HG02763 (cell line): ENCODE measurements around the gene TNS4.

Experiments
- ATAC-seq: cut with Tn5 transposase; IDR thresholded peaks from one replicate; pipeline ENCODE4 v1.9.1; 2021; ENCODE audit warnings: mild to moderate bottlenecking, moderate library complexity; ENCODE audit not compliant: unreplicated experiment

TNS4 gene

DNA sequence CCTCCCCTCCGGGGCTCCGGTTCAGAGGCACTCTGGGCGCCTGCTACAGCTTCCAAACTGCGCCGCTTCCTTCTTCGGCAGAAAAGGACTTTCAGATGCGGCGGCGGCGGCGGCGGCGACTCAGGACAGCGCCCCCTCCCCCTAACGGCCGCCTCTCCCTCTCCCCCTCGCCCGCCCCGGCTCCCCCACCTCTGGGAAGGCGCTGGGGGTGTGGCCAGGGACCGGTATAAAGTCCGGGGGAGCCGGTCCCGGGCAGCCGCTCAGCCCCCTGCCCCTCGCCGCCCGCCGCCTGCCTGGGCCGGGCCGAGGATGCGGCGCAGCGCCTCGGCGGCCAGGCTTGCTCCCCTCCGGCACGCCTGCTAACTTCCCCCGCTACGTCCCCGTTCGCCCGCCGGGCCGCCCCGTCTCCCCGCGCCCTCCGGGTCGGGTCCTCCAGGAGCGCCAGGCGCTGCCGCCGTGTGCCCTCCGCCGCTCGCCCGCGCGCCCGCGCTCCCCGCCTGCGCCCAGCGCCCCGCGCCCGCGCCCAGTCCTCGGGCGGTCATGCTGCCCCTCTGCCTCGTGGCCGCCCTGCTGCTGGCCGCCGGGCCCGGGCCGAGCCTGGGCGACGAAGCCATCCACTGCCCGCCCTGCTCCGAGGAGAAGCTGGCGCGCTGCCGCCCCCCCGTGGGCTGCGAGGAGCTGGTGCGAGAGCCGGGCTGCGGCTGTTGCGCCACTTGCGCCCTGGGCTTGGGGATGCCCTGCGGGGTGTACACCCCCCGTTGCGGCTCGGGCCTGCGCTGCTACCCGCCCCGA, 58.0 kb downstream of the TNS4 start, which contains the start of gene IGFBP4:
IGFBP4 (plus strand) TSS at position 255 of the 792 bp plus-strand sequence; CDS start at position 541, 286 bp downstream.
- no peak for ATAC-seq

DNA sequence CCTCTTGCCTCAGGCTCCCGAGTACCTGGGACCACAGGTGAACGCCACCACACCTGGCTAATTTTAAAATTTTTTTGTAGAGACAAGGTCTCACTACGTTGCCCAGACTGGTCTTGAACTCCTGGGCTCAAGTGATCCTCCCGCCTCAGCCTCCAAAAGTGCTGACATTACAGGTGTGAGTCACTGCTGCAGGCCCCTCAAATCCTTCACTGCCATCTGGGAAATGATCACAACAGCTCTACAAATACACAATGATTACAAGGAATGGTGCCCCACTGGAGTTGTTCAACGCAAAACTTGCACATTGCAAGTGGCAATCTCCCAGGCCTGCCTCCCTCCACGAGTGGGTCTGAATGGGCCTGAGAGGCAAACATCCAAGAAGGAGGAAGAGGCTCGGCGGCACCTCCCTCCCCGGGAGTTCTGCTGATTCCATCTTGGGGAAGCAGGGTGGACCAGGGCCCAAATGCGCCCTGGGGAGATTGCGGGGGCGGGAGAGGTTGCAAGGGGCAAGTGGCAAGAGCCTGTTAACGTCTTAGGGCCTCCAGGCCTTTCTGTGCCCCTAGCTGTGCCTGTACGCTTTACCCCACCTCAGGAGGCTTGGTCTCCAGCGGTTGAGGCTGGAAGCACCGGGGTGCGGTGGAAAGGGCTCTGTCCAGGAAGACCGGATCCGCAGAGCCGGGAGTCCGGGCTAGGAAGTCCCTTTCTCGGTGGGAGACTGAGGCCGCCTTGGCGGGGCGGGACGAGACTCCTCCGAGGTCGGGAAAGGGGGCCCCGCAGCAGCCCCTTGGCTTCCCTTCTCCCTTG, 58.8 kb downstream of the TNS4 start:
- no peak for ATAC-seq

DNA sequence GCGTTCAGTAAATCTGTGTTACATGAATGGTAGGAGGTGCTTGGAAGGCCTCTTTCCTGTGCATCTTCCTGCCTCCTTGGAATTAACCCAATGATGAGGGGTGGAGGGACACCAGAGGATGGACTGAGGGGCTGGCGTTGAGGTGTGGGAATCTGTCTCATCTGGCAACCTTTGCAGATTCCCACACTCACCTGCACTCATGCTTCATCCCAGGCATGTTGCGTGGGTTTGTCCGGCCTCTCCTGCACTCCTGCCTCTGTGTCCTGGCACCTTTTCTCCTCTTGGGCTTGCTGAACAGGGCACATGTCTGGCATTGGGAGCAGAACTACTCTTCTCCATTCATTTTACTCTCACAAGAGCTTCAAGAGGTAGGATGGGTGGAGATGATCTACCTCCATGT, 61.3 kb downstream of the TNS4 start:
- ATAC-seq, result no peak

DNA sequence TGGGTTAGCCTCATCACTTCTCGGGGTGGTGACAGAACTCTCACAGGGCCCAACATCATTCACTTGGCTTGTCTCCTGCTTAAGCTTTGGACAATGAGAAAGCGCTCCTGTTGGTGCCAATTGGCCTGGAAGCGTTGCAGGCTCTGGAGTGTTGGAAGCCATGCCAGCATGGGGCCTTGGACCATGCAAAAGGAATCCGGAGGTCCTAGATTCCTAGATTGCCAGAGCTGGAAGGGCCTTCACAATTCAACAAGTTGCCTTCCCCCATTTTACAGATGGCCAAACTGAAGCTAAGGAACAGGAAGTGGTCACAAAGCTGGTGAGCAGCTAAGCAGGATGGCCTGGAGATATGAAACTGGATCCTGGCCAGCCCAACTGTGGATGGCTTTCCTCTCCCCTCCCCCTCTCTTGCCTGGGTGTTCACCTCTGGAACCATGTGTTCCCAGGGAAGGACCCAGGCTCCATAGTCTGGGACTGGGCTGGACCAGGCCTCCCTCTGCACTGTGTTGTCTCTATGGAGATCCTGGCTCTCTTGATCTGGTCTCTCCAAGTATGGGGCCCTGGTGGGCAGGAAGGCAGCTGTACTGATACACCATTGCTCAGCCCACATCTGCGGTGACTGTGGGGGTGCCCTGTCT, 64.2 kb downstream of the TNS4 start:
- ATAC-seq, result no peak

DNA sequence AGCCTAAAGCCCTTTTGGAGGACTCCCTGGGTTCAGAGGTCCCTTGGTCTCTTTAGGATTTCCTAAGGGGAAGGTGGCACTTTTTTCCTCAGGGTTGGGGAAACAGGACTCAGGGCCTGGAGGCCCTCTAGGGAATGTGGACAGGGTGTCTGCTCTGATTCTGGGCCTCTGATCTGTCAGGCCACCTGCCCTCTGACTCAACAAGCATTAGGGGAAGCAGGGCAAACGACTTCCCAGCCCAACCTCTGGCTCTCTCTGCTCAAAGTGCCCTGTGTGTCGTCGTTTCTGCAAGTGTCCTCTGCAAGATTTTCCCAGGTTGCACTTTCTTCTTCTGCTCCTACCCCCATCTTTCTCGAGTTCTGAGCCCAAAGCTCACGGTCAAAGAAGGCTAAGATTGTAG, 64.8 kb downstream of the TNS4 start:
- no peak for ATAC-seq

DNA sequence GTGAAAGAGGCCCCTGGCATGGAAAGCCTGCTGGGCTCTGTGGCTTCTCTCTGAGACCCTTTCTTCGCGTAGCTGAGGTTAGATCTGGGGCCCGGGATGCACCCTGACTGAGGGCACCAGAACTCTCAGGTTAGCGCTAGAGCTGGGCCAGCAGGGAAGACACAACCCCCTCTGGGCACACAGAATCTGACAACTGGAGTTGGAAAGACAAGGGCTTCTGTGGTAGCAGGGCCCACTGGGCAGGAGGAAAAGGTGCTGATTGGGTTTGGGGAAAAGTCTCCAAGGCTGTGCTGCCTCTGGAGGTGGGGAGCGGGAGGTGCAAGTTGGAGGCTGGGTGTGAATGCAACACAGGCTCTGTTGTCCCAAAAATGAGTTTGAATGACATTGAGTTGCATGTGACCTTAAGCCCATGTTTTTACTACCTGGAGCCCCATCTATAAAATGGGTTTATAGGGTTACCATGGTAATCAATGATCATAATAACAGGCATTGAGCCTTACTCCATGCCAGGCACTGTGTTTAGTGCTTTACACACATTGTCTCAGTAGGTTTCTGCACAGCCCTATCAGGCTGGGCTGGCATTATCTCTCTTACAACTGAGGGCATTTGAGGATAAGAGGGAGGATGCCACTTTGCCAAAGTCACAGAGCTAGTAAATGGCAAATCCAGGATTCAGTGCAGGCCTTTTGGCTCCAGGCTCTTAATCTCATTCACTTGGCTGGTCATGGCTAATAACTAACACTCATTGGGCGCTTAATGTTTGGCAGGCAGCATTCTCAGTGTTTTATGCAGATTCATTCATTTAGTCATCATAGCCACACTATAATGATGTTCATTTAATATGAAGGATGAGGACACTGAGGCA, 67.6 kb downstream of the TNS4 start:
- no peak for ATAC-seq

DNA sequence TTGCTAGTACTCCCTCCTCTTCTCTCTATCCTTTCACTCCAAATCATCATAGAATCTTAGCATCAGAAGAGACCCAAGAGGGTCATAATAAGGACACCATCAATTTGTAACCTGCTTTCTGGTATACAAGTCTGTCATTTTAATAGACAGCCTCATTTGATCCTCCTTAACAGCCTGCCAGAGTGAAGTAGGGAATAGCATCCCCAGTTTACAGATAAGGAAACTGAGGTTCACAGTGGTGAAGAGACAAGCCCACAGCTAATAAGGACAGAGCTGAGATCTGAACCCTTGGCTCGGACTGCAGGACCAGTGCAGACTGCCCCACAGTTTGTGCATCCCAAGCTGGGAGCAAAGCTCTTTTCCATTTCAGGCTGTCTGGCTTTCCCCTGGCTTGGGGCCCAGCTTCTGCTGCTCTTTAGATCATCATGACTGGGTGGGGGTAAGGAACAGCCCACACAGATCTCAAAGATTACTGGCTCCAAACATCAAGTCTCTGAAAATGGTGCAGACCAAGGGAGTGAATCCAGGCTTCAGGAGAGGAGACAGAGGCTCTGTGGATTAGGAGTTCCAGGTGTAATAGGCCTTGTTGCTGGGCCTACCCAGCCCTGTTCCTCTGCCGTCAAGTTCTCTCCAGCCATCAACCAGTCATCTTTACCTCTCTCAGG, 68.4 kb downstream of the TNS4 start:
- no peak for ATAC-seq

DNA sequence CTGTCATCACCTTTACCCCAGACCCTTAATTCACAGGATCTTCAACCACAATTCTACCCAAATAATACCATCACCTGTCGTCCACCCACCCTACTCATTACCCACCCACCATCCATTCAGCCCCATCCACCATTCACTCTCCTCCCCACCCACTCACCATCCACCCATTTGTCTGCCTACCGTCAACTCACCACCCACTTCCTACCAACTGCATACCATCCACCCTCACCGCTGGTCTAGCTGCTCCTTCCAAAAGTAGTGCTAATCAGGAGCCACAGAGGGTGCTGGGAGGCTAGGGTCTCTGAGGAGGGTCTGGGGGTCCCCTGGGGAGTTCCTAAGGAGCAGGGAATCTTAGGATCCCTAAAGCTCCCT, 70.2 kb downstream of the TNS4 start:
- no peak for ATAC-seq

DNA sequence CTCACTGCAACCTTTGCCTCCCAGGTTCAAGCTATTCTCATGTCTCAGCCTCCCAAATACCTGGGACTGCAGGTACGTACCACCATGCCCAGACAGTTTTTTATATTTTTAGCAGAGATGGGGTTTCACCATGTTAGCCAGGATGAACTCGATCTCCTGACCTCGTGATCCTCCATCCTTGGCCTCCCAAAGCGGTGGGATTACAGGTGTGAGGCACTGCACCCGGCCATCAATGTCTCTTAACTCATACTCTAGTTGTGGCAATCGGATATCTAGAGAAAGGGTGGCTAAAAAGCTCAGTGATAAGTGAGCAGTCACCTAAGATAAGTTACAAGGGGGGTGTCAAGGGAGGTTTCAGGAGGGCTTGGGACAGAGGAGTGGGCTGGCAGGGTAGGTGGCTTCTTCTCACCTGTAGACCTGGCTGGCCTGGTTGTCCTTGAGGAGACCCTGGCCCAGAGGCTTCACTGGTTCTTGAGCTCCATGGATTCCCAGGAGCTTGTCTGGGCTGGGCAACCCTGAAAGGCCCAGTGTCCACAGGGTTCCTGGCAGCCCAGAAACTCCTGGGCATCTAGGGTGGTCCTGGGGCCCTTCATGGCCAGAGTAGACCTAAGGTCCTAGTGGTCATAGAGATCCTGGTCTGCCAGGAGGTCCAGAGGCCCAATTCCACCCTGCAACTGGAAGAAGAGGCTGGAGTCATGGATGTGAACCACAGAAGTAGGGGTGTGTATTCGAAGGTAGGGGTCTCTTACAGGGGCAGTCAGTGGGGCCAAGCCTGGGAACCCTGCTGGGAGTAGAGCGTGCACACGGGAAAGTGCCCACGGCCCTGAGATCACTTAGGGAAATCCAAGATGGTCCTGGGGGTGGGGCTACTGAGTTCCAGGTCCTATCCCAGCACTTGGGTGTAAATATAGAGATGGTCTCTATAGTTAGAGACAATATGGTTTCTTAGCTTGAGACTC, 70.9 kb downstream of the TNS4 start:
- no peak for ATAC-seq

DNA sequence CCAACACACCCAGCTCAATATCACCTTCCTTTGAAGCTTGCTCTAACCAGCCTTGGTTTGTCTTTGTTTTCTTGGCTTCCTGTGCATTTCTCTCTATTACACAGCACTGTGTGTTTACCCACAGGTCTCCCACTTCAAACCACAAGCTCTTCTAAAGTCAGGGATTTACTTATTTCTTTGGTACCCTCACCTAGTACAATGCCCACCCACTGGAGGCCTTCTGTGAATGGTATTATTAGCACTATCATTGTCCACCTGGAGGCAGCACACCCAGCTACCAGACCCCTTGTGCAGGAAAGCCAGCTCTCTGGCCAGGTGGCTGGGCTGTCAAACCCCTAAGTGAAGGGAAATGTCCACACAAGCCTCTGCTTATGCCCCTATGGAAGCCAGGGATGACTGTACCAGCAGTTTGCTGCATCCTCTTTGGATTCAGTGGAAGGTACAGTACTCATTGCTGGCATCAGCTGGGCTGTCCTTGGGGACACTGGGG, 74.4 kb downstream of the TNS4 start:
- ATAC-seq, result no peak
